Upper lobe of right lung (tissue), 1 donor: ENCODE data around the gene GTF2I. TPM values are rescaled to one million over a fixed set of nuclear protein-coding genes. Genes with fewer than 3 reads are reported as not detected.
"Not testable (repeated sequence)": the region's sequence is repeated elsewhere in the genome, so short reads cannot be mapped to it uniquely, and the experiment has no call there.

ENCODE experiments used
- ATAC-seq: fragments of 200-7000 bp; cut with Tn5 transposase; one replicate; pipeline ENCODE4 v1.9.1; 2020; ENCODE audit warnings: mild to moderate bottlenecking, moderate library complexity
- DNase-seq: peaks from one replicate; pipeline ENCODE4 v3.0.0-alpha.2; 2020
- H3K27ac ChIP-seq: fragments of 200-600 bp; one replicate; pipeline ENCODE4 v1.8.0; 2022
- H3K27me3 ChIP-seq: fragments of 200-600 bp; one replicate; pipeline ENCODE4 v1.8.0; 2022; ENCODE audit warnings: mild to moderate bottlenecking
- H3K36me3 ChIP-seq: fragments of 200-600 bp; one replicate; pipeline ENCODE4 v1.8.0; 2022
- H3K4me1 ChIP-seq: fragments of 200-600 bp; one replicate; pipeline ENCODE4 v1.8.0; 2022
- H3K4me3 ChIP-seq: fragments of 200-600 bp; one replicate; pipeline ENCODE4 v1.8.0; 2022; ENCODE audit warnings: mild to moderate bottlenecking
- H3K9me3 ChIP-seq: fragments of 200-600 bp; one replicate; pipeline ENCODE4 v1.8.0; 2022
- intact Hi-C: fragments of 100-400 bp; cut with DNase I; formaldehyde crosslinking; loops from one replicate; pipeline ENCODE4 v1.11.0; 2022
- total RNA-seq: library from RNA; stranded (reverse); fragmentation: NEBNext Ultra II Directional; extraction: Animal tissue kit (Norgen Biotek cat#: 25700); gene quantifications from one replicate; pipeline ENCODE4 v1.2.1, GENCODE V29; 2021
- TF ChIP-seq, protein P1 (sequence below): fragments of 200-600 bp; IDR thresholded peaks from one replicate; pipeline ENCODE4 v1.8.0; 2022; ENCODE audit warnings: antibody characterized with exemption
- donor health status: DM: no; HTN: yes; CAD: no; lungs with severe emphysema.

GTF2I gene
- total RNA-seq, 1 donor from 2014 or later = 221 TPM

DNA sequence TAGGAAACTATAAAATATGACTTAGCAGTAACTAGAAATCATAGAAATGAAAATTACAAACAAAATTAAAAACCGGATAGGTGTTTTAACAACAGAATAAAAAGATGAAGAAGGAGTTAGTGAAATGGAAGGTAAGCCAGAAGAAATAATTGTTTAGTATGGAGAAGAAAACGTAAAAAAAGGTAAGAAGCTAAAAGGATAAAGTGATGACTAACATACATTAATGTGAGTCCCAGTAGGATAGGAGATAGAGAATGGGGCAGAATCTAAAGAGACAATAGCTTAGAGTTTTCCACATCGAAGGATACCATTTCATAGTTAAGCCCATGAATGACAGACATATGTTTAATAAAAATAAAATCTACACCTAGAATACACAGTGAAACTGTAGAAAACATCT, 25.3 kb downstream of the GTF2I start:
- Histone ChIP-seq H3K9me3 (no peaks in the 10 kb centered on the region), H3K27me3 (no peaks in the 10 kb centered on the region), H3K4me1 (no peaks in the 10 kb centered on the region), H3K36me3 (peaks cover 6% of the 10 kb centered on the region), H3K4me3 (no peak overlapping the region), H3K27ac (no peak overlapping the region)
- TF ChIP-seq, protein P1, sequence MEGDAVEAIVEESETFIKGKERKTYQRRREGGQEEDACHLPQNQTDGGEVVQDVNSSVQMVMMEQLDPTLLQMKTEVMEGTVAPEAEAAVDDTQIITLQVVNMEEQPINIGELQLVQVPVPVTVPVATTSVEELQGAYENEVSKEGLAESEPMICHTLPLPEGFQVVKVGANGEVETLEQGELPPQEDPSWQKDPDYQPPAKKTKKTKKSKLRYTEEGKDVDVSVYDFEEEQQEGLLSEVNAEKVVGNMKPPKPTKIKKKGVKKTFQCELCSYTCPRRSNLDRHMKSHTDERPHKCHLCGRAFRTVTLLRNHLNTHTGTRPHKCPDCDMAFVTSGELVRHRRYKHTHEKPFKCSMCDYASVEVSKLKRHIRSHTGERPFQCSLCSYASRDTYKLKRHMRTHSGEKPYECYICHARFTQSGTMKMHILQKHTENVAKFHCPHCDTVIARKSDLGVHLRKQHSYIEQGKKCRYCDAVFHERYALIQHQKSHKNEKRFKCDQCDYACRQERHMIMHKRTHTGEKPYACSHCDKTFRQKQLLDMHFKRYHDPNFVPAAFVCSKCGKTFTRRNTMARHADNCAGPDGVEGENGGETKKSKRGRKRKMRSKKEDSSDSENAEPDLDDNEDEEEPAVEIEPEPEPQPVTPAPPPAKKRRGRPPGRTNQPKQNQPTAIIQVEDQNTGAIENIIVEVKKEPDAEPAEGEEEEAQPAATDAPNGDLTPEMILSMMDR = no peak
- ATAC-seq (no peak), DNase-seq (no peak)
- intact Hi-C loops = no loop called here

DNA sequence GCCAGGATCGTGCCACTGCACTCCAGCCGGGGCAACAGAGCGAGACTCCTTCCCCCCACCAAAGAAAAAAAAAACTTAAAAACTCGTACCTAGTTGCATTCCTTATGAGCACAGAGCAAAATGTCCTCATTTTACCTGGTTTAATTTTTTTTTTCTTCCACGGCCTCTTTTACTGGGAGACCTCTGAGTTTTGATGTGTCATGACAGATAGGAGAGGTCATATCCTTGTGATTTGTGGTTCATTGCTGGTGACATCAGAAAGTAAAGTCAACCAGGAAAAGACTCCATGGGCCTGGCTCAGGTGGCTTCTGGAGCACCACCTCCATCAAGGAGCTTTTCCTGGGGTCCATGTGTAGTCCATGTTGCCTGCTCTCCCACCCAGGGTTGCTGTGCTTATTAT, 26.3 kb downstream of the GTF2I start:
- no peak for DNase-seq
- no peak overlapping the region for H3K27ac ChIP-seq
- H3K4me3 ChIP-seq = no peak overlapping the region

DNA sequence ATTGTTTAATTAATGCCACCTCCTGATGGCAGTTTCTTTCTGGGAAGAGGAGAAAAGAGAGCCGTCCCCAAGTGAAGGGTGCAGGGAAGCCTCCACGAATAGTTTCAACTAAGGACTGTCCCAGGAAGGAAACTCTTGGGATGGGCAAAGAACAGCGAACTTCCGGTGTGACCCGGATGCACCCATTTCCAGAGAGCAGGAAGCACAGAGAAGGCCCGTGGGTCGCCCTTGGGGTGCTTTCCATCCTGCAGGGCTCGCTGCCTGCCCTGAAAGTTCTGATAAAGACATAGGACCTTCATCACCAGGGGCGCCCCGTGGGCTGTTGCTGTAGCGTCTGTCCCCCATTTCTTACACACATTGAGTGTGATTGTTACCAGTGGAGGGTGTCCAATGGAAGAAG, 27.0 kb downstream of the GTF2I start:
- Histone ChIP-seq H3K27me3 (no peaks in the 10 kb centered on the region), H3K4me3 (no peak overlapping the region), H3K27ac (no peak overlapping the region), H3K4me1 (no peaks in the 10 kb centered on the region), H3K9me3 (no peaks in the 10 kb centered on the region), H3K36me3 (peaks cover 8% of the 10 kb centered on the region)
- TF ChIP-seq, protein P1 = no peak
- DNase-seq (no peak), ATAC-seq (no peak)
- intact Hi-C loops = no loop called here

More for the DNA sequence above, 26.3 kb downstream of the GTF2I start:
- no peaks in the 10 kb centered on the region for H3K4me1 ChIP-seq
- H3K9me3 ChIP-seq = no peaks in the 10 kb centered on the region
- TF ChIP-seq, protein P1 = no peak
- intact Hi-C loops = no loop called here
- ATAC-seq = no peak
- H3K27me3 ChIP-seq = no peaks in the 10 kb centered on the region
- peaks cover 3% of the 10 kb centered on the region for H3K36me3 ChIP-seq

DNA sequence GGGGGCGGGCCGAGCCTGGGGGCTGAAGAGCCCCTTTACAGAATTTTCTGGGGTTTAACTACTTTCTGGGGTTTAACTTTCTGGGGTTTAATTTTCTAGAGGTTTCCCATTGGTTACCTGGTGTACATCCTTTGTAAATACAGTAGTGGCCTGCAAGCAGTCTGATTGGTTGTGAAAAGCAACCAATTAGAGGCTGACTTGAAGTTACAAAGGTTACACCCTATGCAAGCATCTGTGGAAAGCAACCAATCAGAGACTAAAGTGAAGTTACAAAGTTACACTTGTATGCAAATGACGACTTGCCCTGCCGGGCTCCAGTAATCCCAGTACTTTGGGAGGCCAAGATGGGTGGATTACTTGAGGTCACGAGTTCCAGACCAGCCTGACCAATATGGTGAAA, 27.4 kb downstream of the GTF2I start:
- Histone ChIP-seq H3K4me1 (no peaks in the 10 kb centered on the region), H3K4me3 (no peak overlapping the region), H3K27me3 (no peaks in the 10 kb centered on the region), H3K9me3 (no peaks in the 10 kb centered on the region), H3K27ac (no peak overlapping the region), H3K36me3 (peaks cover 11% of the 10 kb centered on the region)
- intact Hi-C loops = no loop called here
- DNase-seq (no peak), ATAC-seq (no peak)
- TF ChIP-seq, protein P1 = no peak

DNA sequence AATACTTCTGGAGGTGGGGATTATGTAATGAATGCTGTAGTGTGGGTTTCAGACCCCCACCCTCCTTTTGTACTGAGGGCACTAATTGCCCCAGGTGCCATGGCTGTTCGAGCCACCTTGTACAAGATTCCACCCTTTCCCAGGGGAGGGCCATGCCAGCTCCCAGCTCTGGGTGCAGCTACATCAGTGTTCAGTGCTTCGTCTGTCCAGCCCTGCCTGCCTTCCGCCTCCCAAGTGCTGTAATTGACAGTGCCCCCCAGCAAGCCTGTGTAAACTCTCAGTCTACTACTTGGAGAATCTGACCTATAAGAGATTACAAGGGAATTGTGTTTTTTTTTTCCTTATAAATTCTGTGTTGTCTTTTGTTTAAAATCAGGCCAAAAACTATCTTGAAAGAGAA, 33.0 kb downstream of the GTF2I start:
- intact Hi-C loops = no loop called here

DNA sequence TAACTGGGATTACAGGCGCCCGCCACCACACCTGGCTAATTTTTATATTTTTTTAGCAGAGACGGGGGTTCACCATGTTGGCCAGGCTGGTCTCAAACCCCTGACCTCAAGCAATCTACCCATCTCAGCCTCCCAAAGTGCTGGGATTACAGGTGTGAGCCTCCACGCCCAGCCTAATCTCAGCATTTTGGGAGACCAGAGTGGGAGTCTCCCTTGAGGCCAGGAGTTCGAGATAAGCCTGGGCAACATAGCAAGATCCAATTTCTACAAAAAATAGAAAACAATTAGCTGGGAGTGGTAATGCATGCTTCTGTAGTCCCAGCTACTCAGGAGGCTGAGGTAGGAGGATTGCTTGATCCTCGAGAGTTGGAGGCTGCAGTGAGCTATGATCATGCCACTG, 46.9 kb downstream of the GTF2I start:
- not testable (repeated sequence) for H3K27me3 ChIP-seq, H3K4me1 ChIP-seq, H3K9me3 ChIP-seq, DNase-seq, H3K4me3 ChIP-seq, ATAC-seq, H3K27ac ChIP-seq
- peaks cover 100% of the 10 kb centered on the region for H3K36me3 ChIP-seq
- intact Hi-C loops = loop anchor here (10.0 kb wide), 1 partner anchor 280 kb away; no protein-coding TSS in a partner anchor

More for the DNA sequence above, 33.0 kb downstream of the GTF2I start:
- TF ChIP-seq, protein P1 = no peak
- no peak overlapping the region for H3K4me3 ChIP-seq
- H3K27me3 ChIP-seq = no peaks in the 10 kb centered on the region
- no peaks in the 10 kb centered on the region for H3K4me1 ChIP-seq
- DNase-seq = no peak
- H3K9me3 ChIP-seq = no peaks in the 10 kb centered on the region
- no peak overlapping the region for H3K27ac ChIP-seq
- ATAC-seq = no peak
- peaks cover 67% of the 10 kb centered on the region for H3K36me3 ChIP-seq
